GM12878 (cell line): ENCODE measurements around the gene SNRPN. TPM values are rescaled to one million over a fixed set of nuclear protein-coding genes. Genes with fewer than 3 reads are reported as not detected.

Experiments
- ATAC-seq: fragments of 200-7000 bp; cut with Tn5 transposase; 3 replicates; pipeline ENCODE4 v1.9.1; 2020; ENCODE audit warnings: mild to moderate bottlenecking, moderate library complexity
- BruUV-seq: library from RNA; stranded (reverse); fragments of 400-500 nt; replicated peaks from 2 replicates; lab custom pipeline; 2021; lab: Mats Ljungman, UMichigan
- CTCF ChIA-PET: fragments of 300-600 bp; sonication (Branson Sonifier 250); formaldehyde crosslinking; extraction: SDS; loops from one replicate; lab custom pipeline; 2021; ENCODE audit warnings: inconsistent platforms; lab: Yijun Ruan, JAX
- POLR2A ChIA-PET: fragments of 350-600 bp; formaldehyde crosslinking; extraction: SDS; loops from one replicate; lab custom pipeline; 2021; ENCODE audit warnings: inconsistent platforms; lab: Charles Lee
- RAD21 ChIA-PET: fragments of 300-600 bp; sonication (Branson Sonifier 250); formaldehyde crosslinking; loops from one replicate; lab custom pipeline; 2023; ENCODE audit warnings: antibody characterized with exemption; ENCODE audit not compliant: unreplicated experiment; lab: Charles Lee
- SMC1A ChIA-PET: fragments of 300-600 bp; sonication (Branson Sonifier 250); formaldehyde crosslinking; loops from one replicate; lab custom pipeline; 2023; ENCODE audit not compliant: unreplicated experiment, uncharacterized antibody; lab: Charles Lee
- DNase-seq: peaks from one replicate; pipeline ENCODE4 v3.0.0-alpha.2; 2011; ENCODE audit warnings: low read depth, low spot score
- FAIRE-seq: peaks from 3 replicates; lab custom pipeline; 2011; peaks lifted over from hg19 to GRCh38; lab: Jason Lieb, UNC
- H2AFZ ChIP-seq: 2 replicates; pipeline ENCODE4 v1.6.0; 2011; ENCODE audit warnings: low read depth, low read length, control low read depth; ENCODE audit not compliant: control insufficient read depth
- H3K27ac ChIP-seq: 2 replicates; pipeline ENCODE4 v1.5.1; 2011; ENCODE audit warnings: control low read depth; ENCODE audit not compliant: control insufficient read depth, insufficient read depth
- H3K27me3 ChIP-seq, 2 experiments: replicated peaks in 1 of 2; 2 replicates each; pipeline versions ENCODE4 v1.6.0 to v1.6.1; 2011; ENCODE audit warnings: low read length in 1 of 2; ENCODE audit not compliant: control insufficient read depth in 2 of 2, insufficient read depth in 2 of 2
- H3K36me3 ChIP-seq, 2 experiments: 2 replicates each; pipeline ENCODE4 v1.5.1; 2011; ENCODE audit warnings: low read length in 1 of 2; ENCODE audit not compliant: control insufficient read depth in 2 of 2, insufficient read depth in 2 of 2
- H3K4me1 ChIP-seq: 2 replicates; pipeline ENCODE4 v1.6.1; 2011; ENCODE audit warnings: mild to moderate bottlenecking, low read length, moderate library complexity, mixed read lengths; ENCODE audit not compliant: control insufficient read depth, insufficient read depth
- H3K4me2 ChIP-seq: 2 replicates; pipeline ENCODE4 v1.6.0; 2011; ENCODE audit warnings: control low read depth; ENCODE audit not compliant: control insufficient read depth, insufficient read depth
- H3K4me3 ChIP-seq: fragments of 200-600 bp; sonication (generic); 2 replicates; pipeline ENCODE4 v1.5.1; 2016
- H3K79me2 ChIP-seq: 2 replicates; pipeline ENCODE4 v1.6.0; 2011; ENCODE audit warnings: low read length; ENCODE audit not compliant: control insufficient read depth, insufficient read depth
- H3K9ac ChIP-seq: 2 replicates; pipeline ENCODE4 v1.8.0; 2011; ENCODE audit warnings: low read length, control low read depth, mixed read lengths; ENCODE audit not compliant: control insufficient read depth, insufficient read depth
- H3K9me3 ChIP-seq: replicated peaks from 3 replicates; pipeline ENCODE4 v1.5.1; 2011; ENCODE audit warnings: mild to moderate bottlenecking, low read length; ENCODE audit not compliant: control insufficient read depth, insufficient read depth
- H4K20me1 ChIP-seq: 2 replicates; pipeline ENCODE4 v1.6.0; 2011; ENCODE audit not compliant: control insufficient read depth, insufficient read depth
- CTCF ChIP-seq, 3 experiments: IDR thresholded peaks in 2 of 3; conservative IDR thresholded peaks in 1 of 3; 2 replicates each; pipeline ENCODE4 v1.5.1; 2011; ENCODE audit warnings: low read depth in 3 of 3, low read length in 3 of 3, mild to moderate bottlenecking in 3 of 3, control low read depth in 2 of 3, moderate library complexity in 2 of 3, inconsistent platforms in 1 of 3, mixed read lengths in 1 of 3; ENCODE audit not compliant: control insufficient read depth in 2 of 3, insufficient read depth in 1 of 3; ENCODE audit errors: extremely low read depth in 1 of 3
- TAF1 ChIP-seq: IDR thresholded peaks from 2 replicates; pipeline ENCODE4 v1.6.1; 2011; ENCODE audit warnings: mild to moderate bottlenecking, low read depth, low read length, borderline replicate concordance
- WGBS: methylation state at CpG from one replicate; pipeline ENCODE4 v1.1.6; 2016; ENCODE audit warnings: low lambda C conversion rate; ENCODE audit not compliant: insufficient replicate concordance, insufficient coverage; ENCODE audit errors: missing lambda C conversion rate; 5-methylcytosine and 5-hydroxymethylcytosine counted together
- in situ Hi-C: fragments of 300-500 bp; cut with MboI; formaldehyde crosslinking; loops from 9 replicates; pipeline ENCODE4 v1.14.3; 2018; ENCODE audit warnings: mixed read lengths
- intact Hi-C: fragments of 100-400 bp; cut with micrococcal nuclease; formaldehyde crosslinking; loops from one replicate; pipeline ENCODE4 v1.14.2; 2022; ENCODE audit not compliant: unreplicated experiment
- polyA plus RNA-seq, 11 experiments: library from polyadenylated mRNA; depleted of rRNA in 4 of 11; unstranded in 6 of 11; stranded (reverse) in 5 of 11; fragments of >200 nt; fragmentation: Nextera tagmentation in 4 of 11; fragmentation: Illumina TruSeq in 1 of 11; extraction: Ambion mirVana in 4 of 11; extraction: Trizol in 1 of 11; gene quantifications; 1 replicate in 1 of 11; 2 replicates in 10 of 11; pipeline versions ENCODE4 v1.2.1 to v1.2.3, GENCODE V29; 2011 to 2016; ENCODE audit warnings: inconsistent platforms in 2 of 11, missing spikeins in 2 of 11, low read depth in 1 of 11
- total RNA-seq, 4 experiments: library from RNA; depleted of rRNA in 3 of 4; stranded (reverse); fragments of >200 nt in 3 of 4; fragmentation: Illumina TruSeq in 1 of 4; extraction: Trizol in 1 of 4; gene quantifications; 2 replicates each; pipeline versions ENCODE4 v1.2.1 to v1.2.3, GENCODE V29; 2013 to 2021
- TF ChIP-seq, protein P1 (sequence below): IDR thresholded peaks from 2 replicates; pipeline ENCODE4 v1.6.1; 2011; ENCODE audit warnings: borderline replicate concordance, low read depth, mild to moderate bottlenecking, moderate library complexity, low read length; ENCODE audit not compliant: insufficient read depth, poor library complexity, severe bottlenecking

The SNRPN gene
- total and polyA plus RNA-seq, 10 of the 15 experiments (the other 5 are each of a cell fraction or from before 2014, with no cell fraction given) = 9.1 to 103 (median 45.5) TPM

GRCh38 chr15:24966364-24967103 is 11.7 kb downstream of the SNRPN start (continued):
- no peak for TF ChIP-seq CTCF (IDR thresholded peaks at IDR 0.05 in 2 of 3, conservative IDR thresholded peaks at IDR 0.05 in 1 of 3; ENCODE audit: control insufficient read depth in 2 of 3, extremely low read depth in 1 of 3, insufficient read depth in 1 of 3, low read depth in 3 of 3, low read length in 3 of 3)

DNA sequence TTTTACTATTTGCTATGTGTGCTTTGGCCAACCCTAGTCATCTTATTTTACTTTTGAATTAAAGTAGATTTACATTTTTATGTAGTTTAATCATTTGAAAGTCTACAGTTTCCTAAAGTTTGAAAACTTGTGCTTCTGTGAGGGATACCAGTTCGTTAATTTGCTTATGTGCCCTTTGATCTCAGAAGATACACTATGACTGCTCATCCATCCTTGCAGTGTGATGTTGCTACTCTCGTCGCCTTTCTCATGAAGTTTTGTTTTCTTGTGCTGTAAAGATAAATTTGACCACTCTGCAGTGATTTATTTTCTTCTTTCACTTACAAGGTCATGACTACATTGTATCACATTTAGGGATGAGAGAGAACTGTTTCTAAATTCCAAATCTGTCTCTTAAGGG is 16.3 kb downstream of the SNRPN start:
- POLR2A ChIA-PET = no interaction called here
- Histone ChIP-seq H2AFZ (no peak overlapping the region), H3K9ac (no peak overlapping the region), H3K4me3 (no peak overlapping the region), H3K36me3 (peaks cover 0 to 7% of the 10 kb centered on the region in 2 experiments; a peak in 2 of 4 replicates), H3K4me1 (no peaks in the 10 kb centered on the region), H4K20me1 (no peaks in the 10 kb centered on the region), H3K27ac (no peak overlapping the region), H3K4me2 (no peak overlapping the region), H3K79me2 (no peaks in the 10 kb centered on the region), H3K9me3 (peaks cover 1% of the 10 kb centered on the region; the same call in 1 of the 3 replicates), H3K27me3 (no peaks in the 10 kb centered on the region)
- 50% methylated on average over 3 of the region's 3 CpGs for WGBS
- no peak for ATAC-seq
- SMC1A ChIA-PET = no interaction called here
- intact Hi-C loops (no loop called here), in situ Hi-C loops (no loop called here)
- RAD21 ChIA-PET = no interaction called here
- TF ChIP-seq, protein P1, sequence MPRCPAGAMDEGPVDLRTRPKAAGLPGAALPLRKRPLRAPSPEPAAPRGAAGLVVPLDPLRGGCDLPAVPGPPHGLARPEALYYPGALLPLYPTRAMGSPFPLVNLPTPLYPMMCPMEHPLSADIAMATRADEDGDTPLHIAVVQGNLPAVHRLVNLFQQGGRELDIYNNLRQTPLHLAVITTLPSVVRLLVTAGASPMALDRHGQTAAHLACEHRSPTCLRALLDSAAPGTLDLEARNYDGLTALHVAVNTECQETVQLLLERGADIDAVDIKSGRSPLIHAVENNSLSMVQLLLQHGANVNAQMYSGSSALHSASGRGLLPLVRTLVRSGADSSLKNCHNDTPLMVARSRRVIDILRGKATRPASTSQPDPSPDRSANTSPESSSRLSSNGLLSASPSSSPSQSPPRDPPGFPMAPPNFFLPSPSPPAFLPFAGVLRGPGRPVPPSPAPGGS = no peak
- no peak for TF ChIP-seq TAF1
- DNase-seq = no peak
- CTCF ChIA-PET = no interaction called here
- no TSS peak for BruUV-seq
- FAIRE-seq = no peak
